M059J (cell line): ENCODE results near the gene SPTBN5. TPM values are rescaled to one million over a fixed set of nuclear protein-coding genes. Genes with fewer than 3 reads are reported as not detected.

ENCODE experiments used
- DNase-seq: peaks from one replicate; pipeline ENCODE4 v3.0.0-alpha.2; 2012; ENCODE audit warnings: low read depth
- total RNA-seq: library from RNA; depleted of rRNA; stranded (reverse); fragments of >200 nt; shearing (Covaris generic); gene quantifications from 2 replicates; pipeline ENCODE4 v1.2.3, GENCODE V29; 2014; rRNA removed

The SPTBN5 gene
- under 0.01 TPM in 1 of 2 replicates, not detected in the other for total RNA-seq

GRCh38 chr15:41893422-41894250 is at the start of gene SPTBN5:
SPTBN5 (minus strand) TSS chr15:41894053; CDS start chr15:41893497, 556 bp downstream.
- DNase-seq, result no peak

GRCh38 chr15:41942886-41943285 is 49.0 kb upstream of the SPTBN5 start:
- no peak for DNase-seq

GRCh38 chr15:41941644-41942415 is 48.0 kb upstream of the SPTBN5 start:
- DNase-seq, result peak; percentile 42

- peak; percentile 56 for DNase-seq
Measured at GRCh38 chr15:41940441-41940857, 46.6 kb upstream of the SPTBN5 start.

GRCh38 chr15:41939986-41940385 is 46.1 kb upstream of the SPTBN5 start:
- no peak for DNase-seq

GRCh38 chr15:41937568-41937923 is 43.7 kb upstream of the SPTBN5 start:
- DNase-seq, result no peak

- DNase-seq, result no peak
Measured at GRCh38 chr15:41936649-41937567, 43.1 kb upstream of the SPTBN5 start.

- DNase-seq, result no peak
Measured at GRCh38 chr15:41936155-41936554, 42.3 kb upstream of the SPTBN5 start.

GRCh38 chr15:41935566-41936020 is 41.7 kb upstream of the SPTBN5 start:
- DNase-seq, result no peak

GRCh38 chr15:41934843-41935242 is 41.0 kb upstream of the SPTBN5 start:
- peak; percentile 77 for DNase-seq

- DNase-seq, result peak; percentile 74
Measured at GRCh38 chr15:41933771-41934170, 39.9 kb upstream of the SPTBN5 start.

GRCh38 chr15:41933326-41933725 is 39.5 kb upstream of the SPTBN5 start:
- DNase-seq, result no peak

- DNase-seq, result no peak
Measured at GRCh38 chr15:41932511-41933289, 38.8 kb upstream of the SPTBN5 start.

GRCh38 chr15:41932101-41932500 is 38.2 kb upstream of the SPTBN5 start:
- no peak for DNase-seq

- no peak for DNase-seq
Measured at GRCh38 chr15:41930867-41931222, 37.0 kb upstream of the SPTBN5 start.

GRCh38 chr15:41930221-41930866 is 36.5 kb upstream of the SPTBN5 start:
- DNase-seq, result peak; percentile 97

GRCh38 chr15:41928637-41929620 is 35.1 kb upstream of the SPTBN5 start:
- no peak for DNase-seq

GRCh38 chr15:41928100-41928499 is 34.2 kb upstream of the SPTBN5 start:
- DNase-seq, result no peak

GRCh38 chr15:41927536-41927935 is 33.7 kb upstream of the SPTBN5 start:
- no peak for DNase-seq
